ENCODE results near the gene AP4S1.

Gene AP4S1

DNA sequence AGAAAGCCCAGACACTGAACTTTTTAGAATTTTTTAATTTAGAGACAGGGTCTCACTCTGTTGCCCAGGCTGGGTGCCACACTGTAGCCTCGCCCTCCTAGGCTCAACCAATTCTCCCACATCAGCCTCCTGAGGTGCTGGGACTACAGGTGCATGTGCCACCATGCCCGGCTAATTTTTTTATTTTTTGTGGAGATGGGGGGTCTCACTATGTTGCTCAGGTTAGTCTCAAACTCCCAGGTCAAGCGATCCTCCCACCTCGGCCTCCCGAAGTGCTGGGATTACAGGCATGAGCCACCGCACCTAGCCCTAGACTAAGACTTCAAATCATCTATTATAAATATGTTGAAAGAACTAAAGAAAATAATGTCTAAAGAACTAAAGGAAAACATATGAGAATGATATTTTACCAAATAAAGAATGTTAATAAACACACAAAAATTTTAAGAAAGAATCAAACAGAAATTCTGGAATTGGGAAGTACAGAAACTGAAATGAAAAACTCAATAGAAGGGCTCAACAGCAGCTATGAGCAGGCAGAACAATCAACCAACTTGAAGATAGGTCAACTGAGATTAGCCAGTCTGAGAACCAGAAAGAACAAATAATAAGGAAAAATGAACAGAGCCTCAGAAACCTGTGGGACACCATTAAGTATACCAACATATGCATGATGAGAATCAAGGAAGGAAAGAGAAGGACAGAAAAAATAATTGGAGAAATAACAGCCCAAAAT is 26.2 kb upstream of the AP4S1 start:
- TF ChIP-seq GATA2 (IDR thresholded peaks at IDR 0.05; ENCODE audit: low read depth, low read length) (no peak), GATA3 (IDR thresholded peaks at IDR 0.05; ENCODE audit: low read depth, low read length) (no peak)

DNA sequence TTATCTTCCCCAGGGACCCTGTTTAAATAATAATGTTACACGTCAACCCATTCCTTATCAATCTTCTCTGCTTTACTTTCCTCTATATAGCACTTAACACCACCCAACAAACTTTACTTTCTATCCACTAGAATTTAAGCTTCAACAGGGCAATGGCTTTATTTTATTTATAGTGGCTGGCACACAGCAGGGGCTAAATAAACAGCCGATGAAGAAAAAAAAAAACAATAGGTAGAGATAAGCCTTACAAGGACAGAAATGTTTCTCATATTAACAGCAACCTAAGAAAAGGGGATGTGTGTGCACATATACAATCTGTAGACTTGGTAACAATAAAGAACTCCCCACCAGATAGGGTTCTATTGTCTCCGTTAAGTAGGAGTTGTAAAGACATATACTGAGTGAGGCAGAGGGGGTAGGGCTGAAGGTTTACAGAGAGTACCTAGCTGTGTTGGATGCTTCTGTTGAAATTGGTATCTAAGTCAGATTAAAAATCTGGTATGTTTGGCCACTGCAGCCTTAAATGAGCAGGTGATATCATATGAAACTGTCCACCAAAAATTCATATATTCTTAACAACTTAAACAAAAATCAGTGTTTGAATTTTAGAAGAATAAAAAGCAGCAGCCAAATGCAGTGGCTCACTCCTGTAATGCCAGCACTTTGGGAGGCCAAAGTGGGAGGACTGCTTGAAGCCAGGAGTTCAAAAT is 24.7 kb upstream of the AP4S1 start:
- no peak for TF ChIP-seq GATA3 (IDR thresholded peaks at IDR 0.05; ENCODE audit: low read depth, low read length)
- no peak for TF ChIP-seq GATA2 (IDR thresholded peaks at IDR 0.05; ENCODE audit: low read depth, low read length)

DNA sequence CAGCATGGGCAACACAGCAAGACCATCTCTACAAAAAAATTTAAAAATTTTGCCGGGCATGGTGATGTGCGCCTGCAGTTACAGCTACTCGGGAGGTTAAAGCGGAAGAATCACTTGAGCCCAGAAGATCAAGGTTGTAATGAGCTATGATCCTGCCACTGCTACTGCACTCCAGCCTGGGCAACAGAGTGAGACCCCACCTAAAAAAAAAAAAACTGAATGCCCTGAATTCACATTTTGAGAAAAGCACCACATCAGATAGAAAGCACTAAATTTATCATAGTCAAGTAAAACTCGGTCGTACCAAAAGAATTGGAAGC is 24.1 kb upstream of the AP4S1 start:
- TF ChIP-seq GATA2 (IDR thresholded peaks at IDR 0.05; ENCODE audit: low read depth, low read length) = no peak
- TF ChIP-seq GATA3 (IDR thresholded peaks at IDR 0.05; ENCODE audit: low read depth, low read length) = no peak

DNA sequence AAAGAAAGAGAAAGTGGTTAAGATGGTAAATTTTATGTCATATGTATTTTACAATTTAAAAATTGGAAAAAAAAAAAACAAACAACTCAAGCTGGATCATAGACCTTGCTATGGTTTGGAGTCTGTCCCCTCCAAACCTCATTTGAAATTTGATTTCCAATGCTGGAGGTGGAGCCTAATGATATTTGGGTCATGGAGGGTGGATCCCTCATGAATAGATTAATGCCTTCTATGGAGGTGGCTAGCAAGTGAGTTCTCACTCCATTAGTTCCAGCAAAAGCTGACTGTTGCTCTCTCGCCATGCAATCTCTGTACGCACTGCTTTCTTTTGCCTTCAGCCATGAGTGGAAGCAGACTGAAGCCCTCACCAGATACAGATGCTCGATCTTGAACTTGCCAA is 22.2 kb upstream of the AP4S1 start:
- TF ChIP-seq GATA2 (IDR thresholded peaks at IDR 0.05; ENCODE audit: low read depth, low read length) (no peak), GATA3 (IDR thresholded peaks at IDR 0.05; ENCODE audit: low read depth, low read length) (no peak)

DNA sequence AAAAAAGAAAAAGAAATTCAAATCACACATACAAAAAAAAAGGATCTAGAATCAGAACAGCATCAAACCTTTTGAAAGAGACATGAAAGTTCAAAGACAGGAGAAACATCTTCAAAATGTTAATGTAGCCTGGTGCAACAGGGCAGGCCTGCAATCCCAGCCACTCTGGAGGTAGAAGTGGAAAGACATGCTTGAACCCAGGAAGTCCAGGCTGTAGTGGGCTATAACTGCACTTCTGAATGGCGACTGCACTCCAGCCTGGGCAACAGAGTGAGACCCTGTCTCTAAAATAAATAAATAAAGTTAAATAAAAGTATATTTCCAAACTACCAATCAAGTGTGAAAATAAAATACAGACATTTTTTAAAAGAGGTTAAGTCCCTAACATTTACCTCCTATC is 18.7 kb upstream of the AP4S1 start:
- TF ChIP-seq GATA3 (IDR thresholded peaks at IDR 0.05; ENCODE audit: low read depth, low read length) (no peak), GATA2 (IDR thresholded peaks at IDR 0.05; ENCODE audit: low read depth, low read length) (no peak)

DNA sequence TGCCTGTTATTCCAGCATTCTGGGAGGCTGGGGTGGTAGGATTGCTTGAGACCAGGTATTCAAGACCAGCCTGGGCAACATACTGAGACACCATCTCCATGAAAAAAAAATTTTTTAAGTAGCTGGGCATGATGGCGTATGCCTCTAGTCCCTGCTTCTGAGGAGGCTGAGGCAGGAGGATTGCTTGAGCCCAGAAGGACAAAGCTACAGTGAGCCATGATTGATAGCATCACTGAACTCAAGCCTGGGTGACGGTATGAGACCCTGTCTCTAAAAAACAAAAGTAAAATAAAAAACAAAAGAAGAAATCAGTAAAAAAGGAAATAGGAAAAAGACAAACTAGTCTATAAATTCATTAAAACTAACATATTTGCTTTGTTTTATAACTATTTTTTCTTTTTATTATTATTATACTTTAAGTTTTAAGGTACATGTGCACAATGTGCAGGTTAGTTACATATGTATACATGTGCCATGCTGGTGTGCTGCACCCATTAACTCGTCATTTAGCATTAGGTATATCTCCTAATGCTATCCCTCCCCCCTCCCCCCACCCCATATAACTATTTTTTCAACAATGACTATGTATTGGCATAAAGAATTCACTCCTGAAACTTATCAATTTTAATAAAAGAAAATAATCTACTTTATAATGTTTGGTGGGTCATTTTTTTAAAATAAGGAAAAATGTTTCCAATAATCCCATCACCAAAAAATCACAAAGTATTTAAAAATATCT is 15.4 kb upstream of the AP4S1 start:
- TF ChIP-seq GATA3 (IDR thresholded peaks at IDR 0.05; ENCODE audit: low read depth, low read length) (no peak), GATA2 (IDR thresholded peaks at IDR 0.05; ENCODE audit: low read depth, low read length) (no peak)

DNA sequence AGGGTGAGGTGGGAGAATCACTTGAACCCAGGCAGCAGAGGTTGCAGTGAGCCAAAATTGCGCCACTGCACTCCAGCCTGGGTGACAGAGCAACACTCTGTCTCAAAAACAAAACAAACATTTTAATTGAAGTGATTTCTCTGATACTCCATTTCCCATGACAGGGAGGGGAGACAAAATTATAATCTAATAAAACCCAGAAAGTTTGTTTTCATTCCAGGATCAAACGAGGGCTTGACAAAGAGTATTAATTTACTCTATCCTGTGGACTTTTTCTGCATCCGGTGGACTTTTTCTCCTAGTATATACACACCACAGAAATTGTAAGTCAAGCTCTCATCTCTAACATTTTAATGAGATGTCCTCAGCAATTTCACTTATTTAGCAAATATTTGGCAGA is 14.5 kb upstream of the AP4S1 start:
- no peak for TF ChIP-seq GATA2 (IDR thresholded peaks at IDR 0.05; ENCODE audit: low read depth, low read length)
- no peak for TF ChIP-seq GATA3 (IDR thresholded peaks at IDR 0.05; ENCODE audit: low read depth, low read length)

DNA sequence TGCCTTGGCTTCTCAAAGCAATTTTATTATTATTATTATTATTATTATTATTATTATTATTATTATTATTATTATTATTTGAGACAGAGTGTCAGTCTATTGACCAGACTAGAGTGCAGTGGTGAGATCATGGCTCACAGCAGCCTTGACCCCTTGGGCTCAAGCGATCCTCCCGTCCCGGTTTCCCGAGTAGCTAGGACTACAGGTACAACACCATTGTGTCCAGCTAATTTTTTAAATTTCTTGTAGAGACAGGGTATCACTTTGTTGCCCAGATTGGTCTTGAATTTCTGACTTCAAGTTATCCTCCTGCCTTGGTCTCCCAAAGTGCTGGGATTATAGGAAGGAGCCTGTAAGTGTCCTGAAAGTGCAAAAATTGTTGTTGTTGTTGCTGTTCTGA is 11.6 kb upstream of the AP4S1 start:
- TF ChIP-seq GATA2 (IDR thresholded peaks at IDR 0.05; ENCODE audit: low read depth, low read length) = no peak
- no peak for TF ChIP-seq GATA3 (IDR thresholded peaks at IDR 0.05; ENCODE audit: low read depth, low read length)

DNA sequence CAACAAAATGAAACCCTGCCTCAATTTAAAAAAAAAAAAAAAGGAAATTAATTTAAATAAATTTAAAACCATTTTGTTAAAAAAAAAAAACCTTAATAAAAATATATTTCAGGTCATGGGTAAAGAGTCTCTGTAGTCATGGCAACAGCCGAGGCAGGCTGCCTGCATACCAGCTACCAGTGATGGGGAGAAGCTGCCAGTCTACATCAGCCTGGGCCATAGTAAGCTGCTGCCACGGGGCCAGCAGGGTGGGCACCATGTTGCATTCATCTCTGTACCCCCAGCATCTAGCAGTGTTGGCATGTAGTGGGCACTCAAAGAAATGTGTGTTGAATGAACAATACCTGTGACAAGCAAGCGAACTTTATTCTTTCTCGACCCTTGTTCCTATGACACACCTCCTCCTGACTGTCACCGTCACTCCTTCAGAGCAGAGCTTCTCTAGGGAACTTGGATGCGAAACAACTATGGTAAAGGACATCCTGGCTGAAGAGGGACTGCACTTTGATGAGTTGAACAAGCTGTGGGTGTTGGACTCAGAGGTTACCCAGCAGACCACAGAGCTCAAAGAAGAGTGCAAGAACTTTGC is 7.3 kb upstream of the AP4S1 start:
- no peak for TF ChIP-seq GATA3 (IDR thresholded peaks at IDR 0.05; ENCODE audit: low read depth, low read length)
- TF ChIP-seq GATA2 (IDR thresholded peaks at IDR 0.05; ENCODE audit: low read depth, low read length) = no peak

DNA sequence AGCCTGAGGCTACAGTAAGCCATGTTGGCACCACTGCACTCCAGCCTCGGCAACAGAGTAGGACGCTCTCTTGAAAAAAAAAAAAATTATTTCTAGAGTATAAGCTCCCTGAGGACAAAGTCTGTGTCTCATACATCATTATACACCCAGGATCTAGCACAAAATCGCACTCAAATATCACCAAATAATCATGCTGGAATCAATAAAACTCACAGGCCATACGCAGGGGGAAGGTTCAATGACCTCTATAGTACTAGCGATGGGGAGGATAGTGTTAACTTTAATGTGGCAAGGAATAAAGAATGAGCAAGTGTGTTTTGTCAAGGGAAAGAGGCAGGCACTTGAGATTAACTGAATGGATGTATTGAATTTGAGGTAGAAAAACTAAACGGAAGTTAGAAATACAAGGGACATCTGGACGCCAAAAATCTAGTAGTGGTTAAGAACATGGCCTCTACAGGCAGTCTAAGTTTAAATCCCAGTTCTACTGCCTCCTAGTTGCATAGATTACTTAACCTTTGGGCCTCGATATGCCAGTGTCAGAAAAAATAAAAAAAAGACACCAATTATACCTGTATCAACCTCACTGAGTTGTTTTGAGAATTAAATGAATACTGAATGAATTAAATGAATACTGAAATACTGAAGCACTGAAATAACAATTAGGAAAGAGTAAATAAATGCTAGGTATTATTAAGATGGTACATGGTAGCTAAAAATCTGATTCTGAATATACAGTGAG is 4.4 kb upstream of the AP4S1 start:
- TF ChIP-seq GATA3 (IDR thresholded peaks at IDR 0.05; ENCODE audit: low read depth, low read length) (no peak), GATA2 (IDR thresholded peaks at IDR 0.05; ENCODE audit: low read depth, low read length) (no peak)

DNA sequence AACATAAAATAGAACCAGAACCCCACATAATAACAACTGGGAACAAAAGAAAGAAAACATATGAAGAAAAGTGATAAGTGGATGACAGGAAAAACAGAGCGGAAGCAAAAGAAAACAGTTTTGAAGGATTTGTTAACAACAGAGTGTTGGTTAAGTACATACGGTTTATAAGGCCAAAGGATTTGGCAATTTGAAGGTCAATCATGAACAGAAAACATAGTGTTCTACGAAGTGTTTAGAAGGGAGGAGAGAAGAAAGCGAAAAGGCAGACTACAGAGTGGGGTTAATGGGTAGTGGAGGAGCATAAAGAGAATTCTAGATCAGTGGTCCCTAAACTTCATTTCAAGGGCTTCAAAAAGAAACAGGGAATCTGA is 3.9 kb upstream of the AP4S1 start:
- TF ChIP-seq GATA3 (IDR thresholded peaks at IDR 0.05; ENCODE audit: low read depth, low read length) = no peak
- TF ChIP-seq GATA2 (IDR thresholded peaks at IDR 0.05; ENCODE audit: low read depth, low read length) = no peak

DNA sequence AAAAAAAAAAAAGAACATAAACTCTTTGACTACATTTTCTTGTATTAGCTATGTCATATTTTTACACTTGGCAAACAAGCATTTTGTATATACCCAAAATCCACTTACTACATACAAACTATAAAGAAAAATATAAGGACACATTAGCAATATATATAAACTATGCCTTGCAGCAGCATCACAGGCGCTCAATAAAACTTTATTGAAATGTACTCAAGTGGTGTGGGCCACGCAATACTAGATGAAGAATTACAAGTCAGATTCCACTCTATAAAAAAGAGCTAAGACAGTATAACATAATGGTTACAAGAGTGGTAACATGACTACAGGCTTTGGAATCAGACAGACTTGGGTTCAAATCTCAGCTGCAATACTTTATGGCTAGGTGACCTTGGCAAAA is 3.1 kb upstream of the AP4S1 start:
- TF ChIP-seq GATA2 (IDR thresholded peaks at IDR 0.05; ENCODE audit: low read depth, low read length) = no peak
- TF ChIP-seq GATA3 (IDR thresholded peaks at IDR 0.05; ENCODE audit: low read depth, low read length) = no peak

DNA sequence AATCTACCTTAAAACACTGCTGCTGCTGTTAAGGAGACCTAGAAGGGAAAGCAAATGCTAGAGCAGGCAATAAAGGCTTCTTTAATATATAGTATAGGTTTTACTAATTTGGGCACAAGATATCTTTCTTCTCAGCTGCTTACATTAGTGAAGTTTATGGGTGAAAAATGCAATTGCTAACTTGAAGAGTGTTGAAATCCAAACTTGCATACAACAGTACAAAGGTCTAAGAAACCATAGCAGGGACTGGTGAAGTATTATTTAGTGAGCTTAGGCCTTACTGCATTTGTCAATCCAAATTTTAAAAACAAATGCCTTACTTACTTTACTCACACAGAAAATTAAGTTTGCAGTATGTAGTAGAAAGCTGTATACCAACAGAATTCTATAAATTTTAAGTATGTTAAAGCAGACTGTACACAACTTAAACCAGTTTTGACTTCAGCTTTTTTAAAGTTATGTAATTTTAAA is 1.4 kb upstream of the AP4S1 start:
- TF ChIP-seq GATA3 (IDR thresholded peaks at IDR 0.05; ENCODE audit: low read depth, low read length) (no peak), GATA2 (IDR thresholded peaks at IDR 0.05; ENCODE audit: low read depth, low read length) (no peak)
